ENCODE measurements around the gene RFWD3.
"Not testable (repeated sequence)": the region's sequence is repeated elsewhere in the genome, so short reads cannot be mapped to it uniquely, and the experiment has no call there.

Gene RFWD3, protein sequence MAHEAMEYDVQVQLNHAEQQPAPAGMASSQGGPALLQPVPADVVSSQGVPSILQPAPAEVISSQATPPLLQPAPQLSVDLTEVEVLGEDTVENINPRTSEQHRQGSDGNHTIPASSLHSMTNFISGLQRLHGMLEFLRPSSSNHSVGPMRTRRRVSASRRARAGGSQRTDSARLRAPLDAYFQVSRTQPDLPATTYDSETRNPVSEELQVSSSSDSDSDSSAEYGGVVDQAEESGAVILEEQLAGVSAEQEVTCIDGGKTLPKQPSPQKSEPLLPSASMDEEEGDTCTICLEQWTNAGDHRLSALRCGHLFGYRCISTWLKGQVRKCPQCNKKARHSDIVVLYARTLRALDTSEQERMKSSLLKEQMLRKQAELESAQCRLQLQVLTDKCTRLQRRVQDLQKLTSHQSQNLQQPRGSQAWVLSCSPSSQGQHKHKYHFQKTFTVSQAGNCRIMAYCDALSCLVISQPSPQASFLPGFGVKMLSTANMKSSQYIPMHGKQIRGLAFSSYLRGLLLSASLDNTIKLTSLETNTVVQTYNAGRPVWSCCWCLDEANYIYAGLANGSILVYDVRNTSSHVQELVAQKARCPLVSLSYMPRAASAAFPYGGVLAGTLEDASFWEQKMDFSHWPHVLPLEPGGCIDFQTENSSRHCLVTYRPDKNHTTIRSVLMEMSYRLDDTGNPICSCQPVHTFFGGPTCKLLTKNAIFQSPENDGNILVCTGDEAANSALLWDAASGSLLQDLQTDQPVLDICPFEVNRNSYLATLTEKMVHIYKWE

DNA sequence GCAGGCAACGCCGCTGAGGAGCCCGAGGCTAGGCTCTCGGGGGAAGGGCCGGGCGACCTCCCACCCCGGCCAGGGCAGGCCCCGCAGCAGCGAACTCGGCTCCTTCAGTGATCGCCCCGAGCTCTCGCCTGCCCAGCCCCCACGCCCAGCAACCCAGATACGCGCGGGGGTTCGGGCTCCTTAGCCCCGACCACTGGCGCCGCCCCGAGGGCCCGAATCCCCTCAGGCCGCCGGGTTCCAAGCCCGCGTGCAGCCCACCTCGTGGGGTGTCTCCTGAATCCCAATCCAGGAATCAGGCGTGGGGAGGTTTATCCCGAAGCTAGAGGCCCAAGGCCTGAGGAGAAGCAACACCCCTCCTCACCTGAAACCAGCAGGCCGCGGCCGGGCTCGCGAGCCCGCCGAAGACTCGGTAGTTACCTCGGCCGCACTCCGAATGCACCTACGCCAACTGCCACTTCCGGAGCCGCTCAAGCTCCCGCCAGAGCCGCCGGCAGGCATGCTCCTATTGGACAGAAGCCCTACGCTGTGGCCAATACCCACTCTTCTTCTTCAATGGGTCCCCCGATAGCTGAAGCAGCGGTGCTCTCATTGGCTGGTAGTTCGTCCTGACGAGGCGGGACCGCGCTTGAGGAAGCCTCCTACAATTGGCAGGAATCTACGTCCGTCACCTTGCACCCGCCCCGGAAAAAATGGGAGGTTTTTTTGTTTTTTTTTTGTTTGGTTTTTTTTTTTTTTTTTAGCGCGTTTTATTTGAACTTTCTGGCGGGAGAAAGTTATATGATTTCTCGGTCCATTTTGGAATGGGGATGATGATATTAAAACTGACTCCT lies at the start of gene RFWD3:
Gene RFWD3 (minus strand): TSS at position 453 of the 830 bp plus-strand sequence. CDS start 5,428 bp downstream, outside the sequence.
- peak; percentile 99 for DNase-seq

DNA sequence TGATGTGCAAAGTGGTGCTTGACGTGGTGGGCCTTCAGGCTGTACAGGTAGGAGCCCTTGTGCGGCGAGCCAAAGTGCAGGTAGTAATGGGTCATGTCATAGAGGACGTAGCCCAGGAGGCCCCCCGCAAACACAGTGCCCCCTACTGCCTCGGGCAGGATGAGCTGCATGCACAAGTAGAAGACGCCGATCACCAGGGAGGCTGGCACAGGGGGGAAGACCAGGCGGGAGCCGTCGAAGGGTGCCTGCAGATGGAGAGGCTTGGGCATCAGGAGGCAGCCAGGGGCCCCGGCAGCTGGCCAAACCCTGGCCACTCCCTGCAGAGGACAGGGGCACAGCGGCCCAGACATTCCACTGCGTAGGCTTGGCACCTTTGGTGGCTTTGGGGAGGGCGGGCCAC lies 49.7 kb upstream of the RFWD3 start:
- no peak for DNase-seq

- DNase-seq, result no peak
Measured at GRCh38 chr16:74713876-74714275, 47.2 kb upstream of the RFWD3 start.

DNA sequence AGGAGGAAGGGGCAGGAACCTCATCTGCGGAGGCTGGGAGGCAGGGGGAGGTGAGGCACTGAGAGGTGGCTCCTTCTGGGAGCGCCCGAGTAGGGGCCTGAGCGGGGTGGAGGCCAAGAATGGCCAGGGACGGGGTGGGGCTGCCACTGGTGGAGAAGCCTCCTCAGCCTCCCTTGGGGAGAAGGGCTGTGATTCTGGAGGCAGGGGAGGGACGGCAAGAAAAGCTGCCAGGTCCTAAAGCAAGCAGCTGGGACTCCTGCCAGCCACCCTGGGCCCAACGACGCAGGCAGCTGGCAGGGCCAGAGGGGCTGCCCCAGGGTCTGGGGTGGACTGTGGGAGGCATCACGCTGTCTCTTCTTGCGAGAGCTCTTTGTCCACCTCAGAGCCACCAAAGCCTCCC lies 46.6 kb upstream of the RFWD3 start:
- no peak for DNase-seq

- DNase-seq, result no peak
Measured at GRCh38 chr16:74711938-74712337, 45.3 kb upstream of the RFWD3 start.

GRCh38 chr16:74710401-74710800 lies 43.7 kb upstream of the RFWD3 start:
- DNase-seq, result no peak

GRCh38 chr16:74709441-74709877 lies 42.8 kb upstream of the RFWD3 start:
- DNase-seq, result peak; percentile 88

GRCh38 chr16:74700438-74701225 lies 34.0 kb upstream of the RFWD3 start, which contains the start of gene MLKL:
Gene MLKL, minus strand, starts transcription at chr16:74700862. Its CDS starts 5,105 bp downstream, at chr16:74695757.
- DNase-seq, result peak; percentile 71

GRCh38 chr16:74700116-74700437 lies 33.4 kb upstream of the RFWD3 start:
- peak; percentile 45 for DNase-seq

GRCh38 chr16:74699666-74700065 lies 33.0 kb upstream of the RFWD3 start:
- DNase-seq, result peak; percentile 21

- DNase-seq, result peak; percentile 59
Measured at GRCh38 chr16:74698222-74698621, 31.5 kb upstream of the RFWD3 start.

- peak; percentile 90 for DNase-seq
Measured at GRCh38 chr16:74695450-74696422, 29.1 kb upstream of the RFWD3 start.

DNA sequence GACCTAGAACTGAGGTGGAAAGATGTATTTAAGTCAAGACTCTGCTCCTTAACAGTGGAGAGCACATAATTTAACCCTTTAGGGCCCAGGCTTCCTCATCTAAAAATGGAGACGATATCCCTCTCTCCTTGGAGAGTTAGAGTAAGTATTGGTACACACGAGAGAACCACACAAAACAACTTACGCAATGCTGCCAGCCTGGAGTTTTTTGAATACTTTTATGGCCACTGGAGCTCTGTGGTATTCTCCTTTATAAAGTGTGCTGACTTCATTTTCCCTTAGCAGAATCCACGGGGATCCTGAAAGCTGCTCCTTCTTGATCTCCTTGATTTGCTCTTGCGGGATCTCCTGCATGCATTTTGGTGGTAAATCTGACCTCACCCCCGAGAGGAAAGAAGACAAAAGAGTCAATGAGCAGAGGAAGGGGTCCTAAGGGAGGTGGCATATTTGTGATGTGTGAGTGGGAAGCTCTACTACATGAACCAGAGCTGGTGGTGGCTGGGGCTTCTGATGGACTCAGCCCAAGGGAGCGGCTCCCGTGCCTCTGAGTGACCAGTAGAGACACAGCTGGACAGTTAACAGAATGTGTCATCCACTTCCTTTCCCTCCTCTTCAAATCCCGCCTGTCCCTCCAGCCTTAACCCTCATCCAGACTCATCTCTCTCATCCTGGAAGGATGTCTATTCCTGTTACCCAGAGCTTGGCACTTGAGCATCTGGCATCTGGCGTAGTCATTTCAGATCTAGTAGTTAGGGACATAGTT lies 24.6 kb upstream of the RFWD3 start:
- no peak for DNase-seq

GRCh38 chr16:74682556-74682955 lies 15.9 kb upstream of the RFWD3 start:
- DNase-seq, result no peak

DNA sequence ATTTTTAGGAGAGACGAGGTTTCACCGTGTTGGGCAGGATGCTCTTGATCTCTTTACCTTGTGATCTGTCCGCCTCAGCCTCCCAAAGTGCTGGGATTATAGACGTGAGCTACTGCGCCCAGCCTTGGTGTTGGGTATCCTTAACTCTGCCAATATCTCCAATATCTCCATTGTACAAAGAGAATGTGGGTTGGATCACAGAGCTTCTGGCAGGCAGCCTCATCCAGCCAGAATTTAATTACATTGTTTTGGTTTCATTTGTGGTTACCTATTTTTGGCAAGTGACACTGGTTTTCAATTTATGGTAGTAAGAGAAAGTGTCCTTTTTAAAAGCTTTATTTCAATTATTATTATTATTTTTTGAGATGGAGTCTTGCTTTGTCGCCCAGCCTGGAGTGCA lies 14.0 kb upstream of the RFWD3 start:
- no peak for DNase-seq

GRCh38 chr16:74679983-74680382 lies 13.3 kb upstream of the RFWD3 start:
- DNase-seq, result no peak

- no peak for DNase-seq
Measured at GRCh38 chr16:74677868-74678267, 11.2 kb upstream of the RFWD3 start.

DNA sequence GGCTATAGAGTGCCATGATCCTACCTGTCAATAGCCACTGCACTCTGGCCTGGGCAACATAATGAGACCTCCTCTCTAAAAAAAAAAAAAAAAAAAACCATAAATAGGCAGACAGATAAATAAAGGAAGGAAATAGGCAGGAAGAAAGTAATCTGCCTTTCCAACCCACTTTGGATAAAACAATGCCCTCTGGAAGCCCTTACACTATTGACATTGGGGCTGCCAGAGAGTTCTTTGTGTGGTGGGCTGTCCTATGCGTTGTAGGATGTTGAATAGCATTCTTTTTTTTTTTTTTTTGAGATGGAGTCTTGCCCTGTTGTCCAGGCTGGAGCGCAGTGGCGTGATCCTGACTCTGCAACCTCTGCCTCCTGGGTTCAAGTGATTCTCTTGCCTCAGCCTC lies 7.2 kb upstream of the RFWD3 start:
- no peak for DNase-seq

GRCh38 chr16:74668877-74669276 lies 2.2 kb upstream of the RFWD3 start:
- DNase-seq, result not testable (repeated sequence)

DNA sequence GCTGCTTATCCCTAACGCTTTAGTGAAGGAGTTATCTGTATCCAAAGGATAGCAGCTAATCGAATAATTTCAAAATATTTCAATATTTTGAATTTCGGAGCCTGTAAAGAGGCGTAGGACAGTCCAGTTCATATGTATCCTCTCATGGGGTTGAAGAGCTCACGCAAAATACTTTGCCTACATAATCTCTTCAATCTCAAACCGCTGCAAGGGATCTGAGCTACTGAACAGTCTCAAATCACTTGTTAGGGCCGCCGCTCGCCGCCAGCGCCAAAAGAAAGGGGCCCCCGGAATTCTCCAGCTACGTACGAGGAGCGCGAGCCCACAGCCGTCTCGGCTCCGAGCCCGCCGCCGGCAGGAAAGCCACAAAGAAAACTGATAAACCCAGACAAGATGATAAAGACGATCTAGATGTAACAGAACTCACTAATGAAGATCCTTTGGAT lies 601 bp upstream of the RFWD3 start:
- peak; percentile 49 for DNase-seq
